PC-3 (cell line): Measurements from ENCODE around the gene MFAP1.
"Not testable (repeated sequence)": the region's sequence is repeated elsewhere in the genome, so short reads cannot be mapped to it uniquely, and the experiment has no call there.

Source experiments
- CTCF ChIP-seq: fragments of 300-600 bp; sonication (generic); conservative IDR thresholded peaks from 2 replicates; pipeline ENCODE4 v1.5.1; 2017; ENCODE audit warnings: antibody characterized with exemption, low read depth, mild to moderate bottlenecking, low read length
- EZH2 ChIP-seq: fragments of 300-600 bp; sonication (generic); IDR thresholded peaks from one replicate; pipeline ENCODE4 v1.6.1; 2017; ENCODE audit warnings: antibody characterized with exemption, mild to moderate bottlenecking, low read length; ENCODE audit not compliant: unreplicated experiment

- TF ChIP-seq CTCF, EZH2: not testable (repeated sequence)
These were observed 8.0 kb upstream of the MFAP1 start for GRCh38 chr15:43832485-43832884.
